HG03175 (cell line): ENCODE data around the gene BACH2.

Experiments
- ATAC-seq: cut with Tn5 transposase; IDR thresholded peaks from one replicate; pipeline ENCODE4 v1.9.1; 2021; ENCODE audit warnings: mild to moderate bottlenecking, moderate library complexity; ENCODE audit not compliant: unreplicated experiment

BACH2 gene

GRCh38 chr6:90105506-90106170 is 191.0 kb downstream of the BACH2 start:
- no peak for ATAC-seq

GRCh38 chr6:90103056-90103800 is 193.4 kb downstream of the BACH2 start:
- peak; percentile 80 for ATAC-seq

DNA sequence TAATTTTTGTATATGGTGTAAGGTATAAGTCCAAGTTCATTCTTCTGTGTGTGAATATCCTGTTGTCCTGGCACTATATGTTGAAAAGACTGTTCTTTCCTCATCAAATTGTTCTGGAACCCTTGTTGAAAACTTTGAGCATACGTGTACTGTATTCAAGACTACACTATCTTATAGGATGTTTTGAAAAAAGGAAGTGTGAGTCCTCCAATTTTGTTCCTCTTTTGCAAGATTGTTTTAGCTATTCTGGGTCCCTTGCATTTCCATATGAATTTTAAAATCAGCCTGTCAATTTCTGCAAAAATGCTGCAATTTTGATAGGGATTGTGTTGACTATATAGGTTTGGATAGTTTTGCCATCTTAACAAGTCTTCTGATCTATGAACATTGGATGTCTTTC is 195.2 kb downstream of the BACH2 start:
- ATAC-seq, result no peak

DNA sequence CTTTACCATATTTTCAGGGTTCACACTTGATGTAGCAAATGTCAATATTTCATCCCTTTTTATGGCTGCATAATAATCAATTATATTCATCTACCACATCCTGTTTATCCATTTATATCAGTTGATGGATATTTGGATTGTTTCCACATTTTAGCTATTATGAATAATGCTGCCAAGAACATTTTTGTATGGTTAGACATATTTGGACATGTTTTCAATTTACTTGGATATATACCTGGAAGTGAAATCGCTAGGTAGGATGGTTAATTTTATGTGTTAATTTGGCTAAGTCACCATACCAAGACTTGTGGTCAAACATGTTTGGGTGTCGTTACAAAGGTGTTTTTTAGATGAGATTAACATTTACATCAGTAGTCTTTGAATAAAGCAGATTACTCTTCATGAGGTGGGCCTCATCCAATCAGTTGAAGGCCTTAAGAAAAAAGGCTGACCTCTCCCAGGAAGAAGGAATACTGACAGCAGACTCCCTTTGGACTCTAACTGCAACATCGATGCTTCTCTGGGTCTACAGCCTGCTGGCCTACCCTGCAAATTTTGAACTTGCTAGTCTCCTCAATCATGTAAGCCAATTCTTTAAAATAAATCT is 196.5 kb downstream of the BACH2 start:
- no peak for ATAC-seq

GRCh38 chr6:90098627-90099026 is 198.0 kb downstream of the BACH2 start:
- ATAC-seq, result no peak

DNA sequence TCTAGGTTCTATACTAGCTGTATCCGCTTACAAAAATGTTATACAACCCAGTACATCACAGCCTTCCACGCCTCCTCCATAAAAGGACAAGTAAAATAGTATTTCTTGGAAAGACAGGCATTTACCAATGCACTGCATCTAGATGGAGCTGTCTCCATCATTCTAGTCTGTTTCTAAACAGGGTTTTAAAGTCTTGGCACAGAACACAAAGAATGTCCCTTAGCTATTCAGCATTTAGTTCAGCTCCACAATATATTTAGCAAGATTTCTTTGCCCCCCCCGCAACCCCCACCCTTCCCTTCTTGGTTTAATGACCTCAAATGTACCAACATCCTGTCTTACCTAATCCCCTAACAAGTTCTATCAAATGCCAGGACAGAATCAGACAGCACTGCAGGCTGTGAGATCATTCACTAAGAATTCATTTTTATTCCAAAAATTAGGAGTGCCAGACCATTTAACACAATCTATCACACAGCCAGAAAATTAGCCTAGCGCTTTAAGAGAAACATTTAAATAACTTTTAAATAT is 198.6 kb downstream of the BACH2 start:
- no peak for ATAC-seq

GRCh38 chr6:90097356-90097755 is 199.3 kb downstream of the BACH2 start:
- ATAC-seq, result no peak

GRCh38 chr6:90096818-90097217 is 199.8 kb downstream of the BACH2 start:
- no peak for ATAC-seq

GRCh38 chr6:90095788-90096187 is 200.9 kb downstream of the BACH2 start:
- ATAC-seq, result no peak

DNA sequence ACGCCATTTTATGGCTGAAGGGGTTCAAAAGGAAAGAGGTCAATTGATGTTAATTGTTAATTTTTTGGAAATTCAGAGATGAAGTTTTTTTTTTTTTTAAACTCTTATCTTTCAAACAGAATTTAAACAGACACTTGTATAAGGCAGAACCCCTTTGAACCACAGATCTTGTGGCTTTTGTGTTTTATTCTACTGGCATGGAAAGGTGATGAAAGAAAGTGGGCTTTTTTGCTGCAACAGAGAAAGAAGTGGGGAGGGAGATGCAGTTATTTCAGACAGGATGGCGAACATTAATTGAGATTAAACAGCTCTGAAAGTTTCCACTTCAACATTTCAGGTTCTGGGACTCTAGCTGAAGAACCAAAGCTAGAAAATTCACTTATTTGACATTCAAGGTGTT is 201.5 kb downstream of the BACH2 start:
- ATAC-seq, result no peak

- no peak for ATAC-seq
These were observed 203.0 kb downstream of the BACH2 start for GRCh38 chr6:90093558-90094073.

GRCh38 chr6:90090866-90091265 is 205.8 kb downstream of the BACH2 start:
- ATAC-seq, result no peak

GRCh38 chr6:90088009-90088408 is 208.6 kb downstream of the BACH2 start:
- no peak for ATAC-seq

GRCh38 chr6:90087106-90087833 is 209.4 kb downstream of the BACH2 start:
- ATAC-seq, result no peak

- no peak for ATAC-seq
These were observed 210.1 kb downstream of the BACH2 start for GRCh38 chr6:90086517-90086916.

GRCh38 chr6:90083891-90084290 is 212.8 kb downstream of the BACH2 start:
- ATAC-seq, result peak; percentile 57

DNA sequence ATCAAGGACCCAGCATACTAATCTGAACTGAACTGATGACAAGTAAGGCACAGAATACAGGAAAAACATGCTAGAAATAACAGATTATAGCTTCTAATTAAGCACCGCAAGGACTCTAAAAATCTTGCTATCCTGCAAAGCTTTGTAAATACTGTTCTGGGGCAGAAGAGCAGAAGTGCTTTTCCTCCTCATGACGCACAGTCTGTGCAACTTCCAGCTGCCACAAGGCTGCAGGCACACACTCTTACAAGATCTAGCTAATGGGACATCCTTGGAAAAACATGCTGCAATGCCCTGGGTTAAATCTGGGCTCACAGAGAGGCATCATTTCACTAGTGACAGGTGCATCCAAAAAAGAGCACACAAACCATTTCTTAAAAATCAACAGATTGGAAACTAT is 213.8 kb downstream of the BACH2 start:
- no peak for ATAC-seq

DNA sequence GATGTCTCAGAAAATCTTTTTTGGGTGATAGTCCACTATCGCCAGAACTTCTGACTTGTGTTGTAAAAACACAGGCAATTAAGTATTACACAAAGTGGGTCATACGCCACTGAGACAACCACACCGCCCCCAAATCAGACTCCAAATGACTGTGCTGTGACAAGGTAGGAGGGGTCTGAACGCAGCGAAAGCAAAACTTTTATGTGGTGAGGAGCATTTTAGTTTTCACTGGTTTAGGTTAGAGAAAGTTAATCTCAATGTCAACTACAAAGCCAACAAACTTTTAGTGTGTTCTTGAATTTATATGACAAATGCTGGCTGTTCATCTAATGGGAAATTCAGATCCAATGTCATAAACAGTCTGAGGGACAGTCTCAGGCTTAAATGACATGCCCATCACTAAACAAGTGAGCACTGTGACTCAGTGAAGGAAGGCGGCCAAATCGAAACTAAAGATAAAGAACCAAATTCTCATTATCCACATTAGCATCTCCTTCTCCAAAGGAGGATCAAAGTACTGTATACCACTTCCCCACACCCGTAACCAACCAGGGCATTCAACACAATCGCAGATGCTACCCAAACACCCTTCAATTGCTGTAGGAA is 215.7 kb downstream of the BACH2 start:
- peak; percentile 93 for ATAC-seq

- ATAC-seq, result no peak
These were observed 216.8 kb downstream of the BACH2 start for GRCh38 chr6:90079560-90080490.
